ENCODE data around the gene CDH23. TPM values are rescaled to one million over a fixed set of nuclear protein-coding genes. Genes with fewer than 3 reads are reported as not detected.

CDH23 gene
- total RNA-seq, 2 experiments from 2014 or later, result 4.6 to 5.2 TPM

GRCh38 chr10:71678057-71678805 lies 281.5 kb downstream of the CDH23 start:
- no peak for DNase-seq
- peaks cover 0 to 2% of the 10 kb centered on the region in 2 experiments for H3K27me3 ChIP-seq (ENCODE audit: control insufficient read depth in 1 of 2, insufficient read depth in 2 of 2, low read length in 2 of 2)
- ChIA-PET POLR2A (no interaction called here), CTCF (no interaction called here)
- H3K27me3 Mint-ChIP-seq, result no peaks in the 10 kb centered on the region
- no peaks in the 10 kb centered on the region for H3K36me3 ChIP-seq (ENCODE audit: insufficient read depth, low read length)
- no peak overlapping the region for H3K4me3 Mint-ChIP-seq
- intact Hi-C loops (cut with DNase I, micrococcal nuclease), result no loop called here
- no peak for ATAC-seq (ENCODE audit: poor library complexity)
- no peak for TF ChIP-seq CTCF (IDR thresholded peaks at IDR 0.05)
- H3K27ac Mint-ChIP-seq, result no peak overlapping the region
- no peak overlapping the region for H3K4me3 ChIP-seq (ENCODE audit: low read length)
- H3K9me3 Mint-ChIP-seq, result no peaks in the 10 kb centered on the region
- H3K36me3 Mint-ChIP-seq (ENCODE audit: low read depth), result no peaks in the 10 kb centered on the region
- no peak overlapping the region for H3K27ac ChIP-seq (ENCODE audit: low read depth in 1 of 2, low read length in 2 of 2)
- no peaks in the 10 kb centered on the region for H3K9me3 ChIP-seq (ENCODE audit: control insufficient read depth in 1 of 2, insufficient read depth in 1 of 2, low read length in 2 of 2)
- no peaks in the 10 kb centered on the region for H3K4me1 ChIP-seq (ENCODE audit: insufficient read depth, low read length)
- no peaks in the 10 kb centered on the region for H3K4me1 Mint-ChIP-seq (ENCODE audit: low read depth)

GRCh38 chr10:71679425-71679824 lies 282.7 kb downstream of the CDH23 start:
- no peaks in the 10 kb centered on the region for H3K36me3 Mint-ChIP-seq (ENCODE audit: low read depth)
- CTCF ChIA-PET, result no interaction called here
- POLR2A ChIA-PET, result no interaction called here
- TF ChIP-seq CTCF (IDR thresholded peaks at IDR 0.05), result no peak
- no peaks in the 10 kb centered on the region for H3K36me3 ChIP-seq (ENCODE audit: insufficient read depth, low read length)
- H3K27ac ChIP-seq (ENCODE audit: low read depth in 1 of 2, low read length in 2 of 2), result no peak overlapping the region
- intact Hi-C loops (cut with DNase I, micrococcal nuclease), result no loop called here
- H3K4me3 Mint-ChIP-seq, result no peak overlapping the region
- peaks cover 4% of the 10 kb centered on the region for H3K4me1 ChIP-seq (ENCODE audit: insufficient read depth, low read length)
- H3K9me3 ChIP-seq (ENCODE audit: control insufficient read depth in 1 of 2, insufficient read depth in 1 of 2, low read length in 2 of 2), result no peaks in the 10 kb centered on the region
- no peaks in the 10 kb centered on the region for H3K27me3 Mint-ChIP-seq
- H3K9me3 Mint-ChIP-seq, result no peaks in the 10 kb centered on the region
- no peaks in the 10 kb centered on the region for H3K4me1 Mint-ChIP-seq (ENCODE audit: low read depth)
- ATAC-seq (ENCODE audit: poor library complexity), result no peak
- H3K27me3 ChIP-seq (ENCODE audit: control insufficient read depth in 1 of 2, insufficient read depth in 2 of 2, low read length in 2 of 2), result peaks cover 0 to 2% of the 10 kb centered on the region in 2 experiments
- DNase-seq, result no peak
- H3K4me3 ChIP-seq (ENCODE audit: low read length), result no peak overlapping the region
- H3K27ac Mint-ChIP-seq, result no peak overlapping the region

- no peak overlapping the region for H3K27ac ChIP-seq (ENCODE audit: low read depth in 1 of 2, low read length in 2 of 2)
- ChIA-PET CTCF (no interaction called here), POLR2A (no interaction called here)
- H3K27me3 ChIP-seq (ENCODE audit: control insufficient read depth in 1 of 2, insufficient read depth in 2 of 2, low read length in 2 of 2), result peaks cover 0 to 2% of the 10 kb centered on the region in 2 experiments
- H3K4me3 ChIP-seq (ENCODE audit: low read length), result no peak overlapping the region
- H3K36me3 ChIP-seq (ENCODE audit: insufficient read depth, low read length), result no peaks in the 10 kb centered on the region
- no peaks in the 10 kb centered on the region for H3K4me1 Mint-ChIP-seq (ENCODE audit: low read depth)
- H3K27ac Mint-ChIP-seq, result no peak overlapping the region
- intact Hi-C loops (cut with DNase I, micrococcal nuclease), result no loop called here
- TF ChIP-seq CTCF (IDR thresholded peaks at IDR 0.05), result no peak
- no peak overlapping the region for H3K4me3 Mint-ChIP-seq
- DNase-seq, result no peak
- H3K27me3 Mint-ChIP-seq, result no peaks in the 10 kb centered on the region
- peaks cover 4% of the 10 kb centered on the region for H3K4me1 ChIP-seq (ENCODE audit: insufficient read depth, low read length)
- peaks cover 0 to 2% of the 10 kb centered on the region in 2 experiments for H3K9me3 ChIP-seq (ENCODE audit: control insufficient read depth in 1 of 2, insufficient read depth in 1 of 2, low read length in 2 of 2)
- H3K9me3 Mint-ChIP-seq, result no peaks in the 10 kb centered on the region
- ATAC-seq (ENCODE audit: poor library complexity), result no peak
- H3K36me3 Mint-ChIP-seq (ENCODE audit: low read depth), result no peaks in the 10 kb centered on the region
These were observed 285.3 kb downstream of the CDH23 start for GRCh38 chr10:71681977-71682376.
